Measurements from ENCODE around the gene CLDN11.

Gene CLDN11

GRCh38 chr3:170482199-170482598 is 63.5 kb downstream of the CLDN11 start:
- Histone ChIP-seq H3K4me1 (ENCODE audit: control insufficient read depth in 1 of 2, insufficient read depth in 2 of 2, low read length in 2 of 2) (no peaks in the 10 kb centered on the region), H3K27ac (ENCODE audit: low read depth, low read length) (no peak overlapping the region), H3K36me3 (ENCODE audit: control insufficient read depth in 1 of 2, insufficient read depth in 2 of 2, low read length in 2 of 2) (no peaks in the 10 kb centered on the region), H3K9me3 (ENCODE audit: control insufficient read depth in 1 of 2, low read length in 2 of 2) (no peaks in the 10 kb centered on the region), H3K4me3 (ENCODE audit: low read depth in 1 of 2, low read length in 2 of 2) (no peak overlapping the region), H3K27me3 (ENCODE audit: control insufficient read depth in 1 of 2, insufficient read depth in 2 of 2, low read length in 2 of 2) (no peaks in the 10 kb centered on the region), H3K9ac (ENCODE audit: low read depth in 1 of 2, low read length in 2 of 2) (no peak overlapping the region)

- H3K36me3 ChIP-seq (ENCODE audit: control insufficient read depth in 1 of 2, insufficient read depth in 2 of 2, low read length in 2 of 2): no peaks in the 10 kb centered on the region
- no peak overlapping the region for H3K27ac ChIP-seq (ENCODE audit: low read depth, low read length)
- no peak overlapping the region for H3K4me3 ChIP-seq (ENCODE audit: low read depth in 1 of 2, low read length in 2 of 2)
- H3K9ac ChIP-seq (ENCODE audit: low read depth in 1 of 2, low read length in 2 of 2): no peak overlapping the region
- no peaks in the 10 kb centered on the region for H3K9me3 ChIP-seq (ENCODE audit: control insufficient read depth in 1 of 2, low read length in 2 of 2)
- H3K27me3 ChIP-seq (ENCODE audit: control insufficient read depth in 1 of 2, insufficient read depth in 2 of 2, low read length in 2 of 2): no peaks in the 10 kb centered on the region
- no peaks in the 10 kb centered on the region for H3K4me1 ChIP-seq (ENCODE audit: control insufficient read depth in 1 of 2, insufficient read depth in 2 of 2, low read length in 2 of 2)
Observed at GRCh38 chr3:170483485-170484262, 65.0 kb downstream of the CLDN11 start.
